Posterior cingulate gyrus (tissue), 11 donors: Measurements from ENCODE around the gene HCRTR2.
"Not testable (repeated sequence)": the region's sequence is repeated elsewhere in the genome, so short reads cannot be mapped to it uniquely, and the experiment has no call there.

Experiments used
- DNase-seq, 10 donors: peaks; one replicate each; pipeline versions ENCODE4 v3.0.0 to v3.0.0-alpha.2; 2020 to 2021; ENCODE audit warnings: mixed read lengths in 3 of 10
- intact Hi-C: fragments of 100-400 bp; cut with DNase I; formaldehyde crosslinking; loops from one replicate; pipeline ENCODE4 v1.15.1; 2023

The HCRTR2 gene

GRCh38 chr6:55210952-55211351 lies 36.6 kb downstream of the HCRTR2 start:
- no peak for DNase-seq
- intact Hi-C loops = no loop called here

- intact Hi-C loops = no loop called here
- DNase-seq = no peak
Measured at GRCh38 chr6:55212156-55212555, 37.8 kb downstream of the HCRTR2 start.

DNA sequence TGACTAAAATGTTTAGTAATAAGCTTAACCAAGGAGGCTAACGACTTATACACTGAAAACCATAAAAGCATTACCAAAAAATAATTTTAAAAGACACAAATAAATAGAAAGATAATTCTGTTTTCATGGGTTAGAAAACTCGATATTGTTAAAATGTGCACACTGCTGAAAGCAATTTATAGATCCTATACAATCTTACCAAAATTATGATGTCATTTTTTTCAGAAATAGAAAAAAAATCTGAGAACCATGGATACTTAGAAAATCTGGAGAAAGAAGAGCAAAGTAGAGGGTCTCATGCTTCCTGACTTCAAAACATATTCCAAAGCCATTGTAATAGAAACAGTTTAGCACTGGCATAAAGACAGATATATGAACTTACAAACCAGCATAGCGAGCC lies 46.6 kb downstream of the HCRTR2 start:
- intact Hi-C loops = no loop called here
- no peak for DNase-seq

DNA sequence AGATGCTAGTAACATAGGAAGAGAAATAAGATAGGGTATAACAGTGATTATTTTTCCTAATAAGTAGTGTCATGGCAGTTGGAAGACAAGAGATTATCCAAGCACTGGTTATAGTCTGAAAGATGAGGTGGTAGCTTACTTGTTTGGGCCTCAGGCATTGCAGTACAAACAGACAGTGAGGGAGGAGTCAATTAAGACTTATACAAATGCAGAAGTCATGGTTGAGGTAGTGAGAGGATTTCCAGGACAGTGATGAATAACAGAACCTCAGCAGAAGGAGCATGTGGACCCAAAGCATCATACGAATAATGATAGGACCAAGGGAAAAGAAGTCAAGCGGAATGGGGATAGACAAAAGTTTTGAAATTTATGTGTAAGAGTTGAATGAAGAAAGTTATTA lies 53.5 kb downstream of the HCRTR2 start:
- no peak for DNase-seq
- intact Hi-C loops = no loop called here

DNA sequence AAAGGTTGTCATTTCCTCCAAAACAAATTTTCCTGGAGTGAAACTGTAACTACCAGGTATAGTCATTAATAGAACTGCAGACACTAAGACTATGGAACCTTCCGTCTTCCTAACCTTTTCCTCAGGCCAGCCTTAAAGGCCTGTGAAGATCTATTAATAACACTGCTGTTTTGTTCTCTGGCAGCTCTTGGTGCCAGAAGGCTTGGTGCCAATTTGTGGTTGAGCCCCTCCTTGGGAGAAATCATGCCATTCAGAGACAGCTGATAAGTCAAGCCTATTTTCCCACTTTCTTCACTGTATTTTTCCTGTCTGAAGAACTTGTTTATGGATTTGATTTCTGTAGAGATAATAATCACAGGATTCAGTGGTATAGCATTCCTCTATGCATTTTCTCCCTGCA lies 64.8 kb downstream of the HCRTR2 start:
- intact Hi-C loops = no loop called here
- DNase-seq = no peak

GRCh38 chr6:55240975-55241605 lies 66.8 kb downstream of the HCRTR2 start:
- intact Hi-C loops = loop anchor here (5.0 kb wide), 1 partner anchor 1254 kb away; no protein-coding TSS in a partner anchor

GRCh38 chr6:55250400-55250799 lies 76.1 kb downstream of the HCRTR2 start:
- no peak for DNase-seq
- intact Hi-C loops = no loop called here

More at GRCh38 chr6:55240975-55241605, 66.8 kb downstream of the HCRTR2 start:
- not testable (repeated sequence) for DNase-seq

DNA sequence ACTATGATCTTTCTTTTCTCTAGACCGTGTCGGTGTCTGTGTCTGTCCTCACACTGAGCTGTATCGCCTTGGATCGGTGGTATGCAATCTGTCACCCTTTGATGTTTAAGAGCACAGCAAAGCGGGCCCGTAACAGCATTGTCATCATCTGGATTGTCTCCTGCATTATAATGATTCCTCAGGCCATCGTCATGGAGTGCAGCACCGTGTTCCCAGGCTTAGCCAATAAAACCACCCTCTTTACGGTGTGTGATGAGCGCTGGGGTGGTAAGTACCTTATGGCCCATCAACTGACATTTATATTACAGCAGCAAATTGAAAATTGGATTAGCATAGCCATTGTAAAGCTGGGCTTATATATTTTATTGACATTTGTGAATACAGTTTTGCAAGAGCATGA lies 80.8 kb downstream of the HCRTR2 start:
- DNase-seq = no peak
- intact Hi-C loops = no loop called here

DNA sequence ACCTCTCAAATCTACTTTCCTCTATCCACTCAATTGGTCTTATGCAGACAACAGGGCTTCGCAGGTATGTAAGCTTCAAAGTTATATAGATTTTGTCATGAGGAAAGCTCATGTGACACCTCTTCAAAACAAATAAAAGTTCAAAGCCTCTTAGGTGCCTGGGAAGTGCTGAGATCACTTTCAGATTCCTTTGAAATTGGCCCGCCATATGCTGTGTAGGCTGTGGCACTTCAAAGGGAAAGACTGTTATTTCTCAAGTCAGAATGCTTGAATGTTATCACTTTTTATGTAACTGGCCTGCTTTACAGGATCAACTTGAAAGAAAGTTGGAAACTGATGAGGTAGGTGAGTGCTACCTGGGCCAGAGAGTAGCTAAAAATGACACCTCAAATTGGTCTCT lies 85.9 kb downstream of the HCRTR2 start:
- no peak for DNase-seq
- intact Hi-C loops = no loop called here

DNA sequence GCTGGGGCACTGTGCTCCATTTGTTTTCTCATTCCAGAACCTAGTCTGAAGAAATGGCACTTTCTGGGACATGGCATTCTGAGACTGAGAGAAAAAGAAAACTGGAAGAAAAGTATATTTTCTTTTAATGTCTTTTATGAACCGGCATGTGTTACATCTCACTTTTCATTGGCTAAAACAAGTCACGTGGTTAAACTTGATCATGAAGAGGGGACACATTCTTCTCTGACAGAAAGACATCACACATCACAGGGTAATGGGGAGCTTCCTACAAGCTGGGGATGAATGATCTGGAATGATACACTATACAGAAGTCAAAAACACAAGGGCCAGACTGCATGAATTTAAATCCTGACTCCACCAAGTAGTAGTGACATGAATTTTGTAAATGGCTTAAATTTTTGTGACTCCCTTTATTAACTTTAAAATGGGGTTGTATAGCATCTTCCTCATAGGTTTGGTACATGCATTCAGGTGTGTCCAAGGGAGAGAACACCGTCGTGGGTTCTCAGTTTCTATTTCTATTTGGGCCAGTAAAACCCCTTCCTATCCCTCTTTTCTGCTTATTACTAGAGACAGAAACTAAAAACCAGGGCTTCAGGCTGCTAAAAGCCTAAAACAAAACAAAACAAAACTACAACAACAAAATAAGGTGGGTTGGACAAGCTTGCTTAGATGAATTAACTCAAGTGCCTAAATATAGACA lies 91.2 kb downstream of the HCRTR2 start:
- intact Hi-C loops = no loop called here
- no peak for DNase-seq

GRCh38 chr6:55266896-55267295 lies 92.6 kb downstream of the HCRTR2 start:
- no peak for DNase-seq
- intact Hi-C loops = no loop called here

DNA sequence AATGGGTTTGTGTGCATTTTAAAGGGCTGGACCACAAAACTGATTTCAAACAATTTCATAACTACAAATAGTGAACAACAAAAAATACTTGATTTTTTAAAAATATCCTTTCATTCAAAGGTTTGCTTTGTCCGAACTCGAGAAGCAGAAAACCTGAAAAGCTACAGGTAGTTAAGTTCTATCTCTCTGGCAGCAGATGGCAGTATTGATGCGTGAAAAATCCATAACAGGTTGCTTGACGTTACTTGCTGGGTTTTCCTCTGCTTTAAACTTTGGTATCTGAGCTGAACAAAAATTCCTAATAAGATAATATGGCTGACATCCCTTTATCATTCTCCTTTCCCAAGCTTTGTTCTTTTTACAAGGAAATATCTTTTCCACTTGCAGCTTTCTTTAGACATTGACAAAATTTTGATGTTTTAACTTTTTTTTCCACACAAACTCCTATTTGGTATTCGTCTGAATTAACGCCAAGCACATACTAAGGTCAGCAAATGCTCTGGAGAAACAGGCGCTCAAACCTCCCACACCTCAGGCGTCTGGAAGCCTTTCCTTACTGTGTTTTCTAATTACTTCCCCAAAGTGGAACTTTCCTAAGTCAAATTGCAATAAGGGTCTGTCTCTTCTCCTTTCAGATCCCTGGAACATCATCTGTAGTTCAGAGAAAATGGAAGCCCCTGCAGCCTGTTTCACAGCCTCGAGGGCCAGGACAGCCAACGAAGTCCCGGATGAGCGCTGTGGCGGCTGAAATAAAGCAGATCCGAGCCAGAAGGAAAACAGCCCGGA lies 102.6 kb downstream of the HCRTR2 start:
- intact Hi-C loops = loop anchor here (10.0 kb wide), 1 partner anchor 678 kb away; no protein-coding TSS in a partner anchor
- DNase-seq = peak in 1 of 10 donors; percentile 67

DNA sequence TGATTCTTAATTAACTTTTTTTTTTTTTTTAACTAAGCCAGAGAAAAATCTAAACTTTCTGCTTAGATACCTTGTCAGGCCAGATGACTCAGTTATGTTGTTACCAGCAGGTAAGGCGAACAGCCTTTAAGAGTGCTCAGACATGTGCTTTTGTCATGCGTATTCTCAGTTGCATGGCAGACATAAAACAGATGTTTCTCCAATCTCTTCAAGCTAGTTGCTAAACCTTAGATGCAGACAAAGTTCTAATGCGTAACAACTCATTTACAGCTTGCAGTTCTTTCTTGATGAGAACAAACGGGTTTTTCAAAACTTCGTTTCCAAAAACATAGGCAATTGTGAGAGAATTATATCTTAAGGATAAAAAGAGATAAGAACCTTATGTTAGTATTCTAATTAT lies 103.3 kb downstream of the HCRTR2 start:
- intact Hi-C loops = loop anchor here (10.0 kb wide), 1 partner anchor 677 kb away; no protein-coding TSS in a partner anchor
- no peak for DNase-seq

DNA sequence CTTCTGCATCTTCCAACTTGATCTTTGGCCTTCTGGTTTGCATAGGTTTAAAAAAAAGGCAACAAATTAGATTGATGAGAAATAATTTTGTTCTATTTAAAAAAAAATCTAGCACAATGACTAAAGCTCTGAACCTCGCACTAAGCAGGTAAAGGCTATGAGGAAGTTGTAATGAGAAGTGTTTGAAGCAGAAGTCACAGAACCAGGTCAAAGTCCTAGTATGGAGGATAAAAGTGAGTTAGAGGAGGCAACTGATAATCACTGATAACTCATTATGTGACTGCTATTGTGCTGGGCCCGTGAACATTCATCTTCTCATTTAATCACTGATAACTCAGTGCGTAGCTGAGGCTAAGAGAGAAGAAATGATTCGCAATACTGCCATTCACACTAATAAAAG lies 106.9 kb downstream of the HCRTR2 start:
- intact Hi-C loops = no loop called here
- no peak for DNase-seq

GRCh38 chr6:55282115-55282514 lies 107.8 kb downstream of the HCRTR2 start:
- intact Hi-C loops = no loop called here
- DNase-seq = no peak

DNA sequence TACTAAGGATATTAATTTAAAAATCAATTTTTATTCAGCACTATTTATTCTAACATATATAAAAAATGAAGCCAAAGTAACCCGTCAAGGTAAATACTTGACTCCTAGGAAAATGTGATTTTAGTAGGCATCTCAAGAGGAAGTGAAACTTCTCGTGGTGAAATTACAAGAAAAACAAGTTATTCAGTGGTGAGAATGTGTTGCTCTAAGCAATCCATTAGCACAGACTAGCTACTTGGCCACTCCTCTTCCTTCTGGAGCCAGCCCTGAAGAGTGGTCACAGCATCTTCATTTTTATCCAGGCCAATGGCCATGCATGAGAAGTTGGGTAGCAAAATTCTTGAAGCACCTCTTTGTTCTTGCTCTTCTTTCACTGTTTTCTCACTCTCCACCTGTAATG lies 112.5 kb downstream of the HCRTR2 start:
- intact Hi-C loops = no loop called here
- DNase-seq = no peak

DNA sequence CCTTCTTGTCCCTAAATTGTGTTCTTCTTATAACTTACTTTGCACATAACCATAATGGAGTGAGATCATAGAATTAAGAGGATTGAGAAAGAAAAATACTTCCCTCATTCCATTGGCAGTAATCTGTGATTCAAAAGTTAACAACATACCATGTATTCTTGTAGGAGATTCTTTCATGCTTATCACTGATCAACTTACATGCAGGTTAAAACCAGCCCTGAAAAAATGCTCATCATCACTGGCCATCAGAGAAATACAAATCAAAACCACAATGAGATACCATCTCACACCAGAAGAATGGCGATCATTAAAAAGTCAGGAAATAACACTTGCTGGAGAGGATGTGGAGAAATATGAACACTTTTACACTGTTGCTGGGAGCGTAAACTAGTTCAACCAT lies 116.4 kb downstream of the HCRTR2 start:
- intact Hi-C loops = no loop called here
- no peak for DNase-seq

DNA sequence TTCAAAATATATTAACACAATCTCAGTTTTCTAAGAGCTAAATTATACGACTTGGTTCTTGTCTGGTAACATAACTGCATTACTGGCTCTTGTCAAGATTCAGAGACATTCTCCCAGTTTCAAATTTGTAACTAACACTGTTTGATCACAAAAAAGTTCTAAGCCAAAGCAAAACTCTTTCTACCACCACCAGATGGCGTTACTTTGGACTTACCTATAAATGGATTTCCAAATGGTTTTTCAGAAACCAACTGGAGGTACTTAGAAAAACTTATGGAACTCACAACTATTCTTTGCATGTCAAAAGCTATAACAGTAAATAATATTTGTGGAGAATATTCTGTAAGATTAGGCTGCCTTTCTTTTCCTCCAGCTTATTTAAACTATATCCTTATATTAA lies 118.8 kb downstream of the HCRTR2 start:
- intact Hi-C loops = no loop called here

GRCh38 chr6:55297214-55297613 lies 122.9 kb downstream of the HCRTR2 start:
- intact Hi-C loops, DNase-seq: not testable (repeated sequence)

More for the DNA sequence above, 118.8 kb downstream of the HCRTR2 start:
- no peak for DNase-seq

DNA sequence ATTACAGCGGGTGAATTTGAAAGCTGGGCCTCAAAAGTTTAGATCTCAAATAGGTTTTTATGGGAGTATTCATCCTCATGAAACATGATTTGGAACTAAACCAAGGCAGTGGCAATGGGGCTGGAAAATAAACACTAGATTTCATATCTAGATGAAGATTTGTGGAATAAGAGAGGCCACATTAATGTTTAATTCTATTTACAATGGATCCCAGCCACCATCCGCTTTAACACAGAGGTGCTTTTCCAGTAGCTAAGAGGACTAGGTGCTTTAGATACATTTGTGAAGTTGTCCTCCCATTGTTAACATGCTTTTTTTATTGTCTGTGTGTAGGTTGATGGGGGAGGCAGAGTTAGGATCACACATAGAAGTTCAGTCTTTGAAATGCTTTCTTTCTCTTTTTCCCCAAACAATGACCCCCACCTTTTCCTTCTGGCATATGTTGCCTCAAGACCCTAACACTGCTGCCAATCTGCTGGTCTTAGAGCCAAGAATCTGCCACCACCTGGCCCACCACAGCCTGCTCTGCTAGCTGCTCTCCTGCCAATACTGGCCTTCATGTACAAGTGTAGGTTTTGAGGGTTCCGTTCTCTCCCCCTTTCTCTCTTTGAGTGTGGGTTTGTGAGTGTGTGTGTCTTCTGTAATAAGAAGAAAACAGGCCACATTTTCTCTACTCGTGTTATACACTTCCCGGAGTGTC lies 125.1 kb downstream of the HCRTR2 start:
- intact Hi-C loops = no loop called here
- no peak for DNase-seq

DNA sequence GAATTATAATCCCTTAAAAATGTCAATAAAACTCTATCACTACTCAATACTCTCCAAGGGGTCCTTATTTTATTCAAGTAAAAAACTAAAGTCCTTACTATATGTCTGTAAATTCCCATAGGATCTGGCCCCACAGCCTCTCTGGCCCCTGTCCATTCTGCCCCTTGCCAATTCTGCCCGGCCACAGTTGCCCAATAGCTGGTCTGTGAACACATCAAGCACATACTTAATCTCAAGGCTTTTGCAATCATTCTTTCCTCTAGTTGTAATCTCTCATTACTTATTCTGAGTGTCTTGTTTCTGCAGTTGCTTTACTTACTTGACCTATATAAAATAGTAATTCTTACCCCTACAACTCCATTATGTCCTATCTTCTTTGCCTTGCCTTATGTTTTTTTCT lies 130.4 kb downstream of the HCRTR2 start:
- DNase-seq = no peak
- intact Hi-C loops = no loop called here
